ENCODE results near the gene HOXA13. TPM values are rescaled to one million over a fixed set of nuclear protein-coding genes. Genes with fewer than 3 reads are reported as not detected.
A peak's percentile ranks its signal among the peaks of the same experiment; 100 is the strongest.

HOXA13 gene
- total RNA-seq, 3 donors from 2014 or later (not counting 1 experiment from before 2014, with no cell fraction given) = not detected

GRCh38 chr7:27194686-27195379 is 5.1 kb downstream of the HOXA13 start:
- H3K4me1 ChIP-seq (ENCODE audit: control insufficient read depth, insufficient read depth, low read length) = peaks cover 28% of the 10 kb centered on the region
- H3K36me3 ChIP-seq (ENCODE audit: control insufficient read depth, insufficient read depth, low read length) = no peaks in the 10 kb centered on the region
- no peak overlapping the region for H3K27ac ChIP-seq (ENCODE audit: low read length)
- H3K9me3 ChIP-seq (ENCODE audit: control insufficient read depth, insufficient read depth, low read length) = no peaks in the 10 kb centered on the region
- ATAC-seq (no peak), DNase-seq (no peak)
- H3K4me1 Mint-ChIP-seq = peaks cover 22 to 24% of the 10 kb centered on the region in 2 donors
- H3K4me3 Mint-ChIP-seq = no peak overlapping the region
- no peak overlapping the region for H3K4me3 ChIP-seq (ENCODE audit: low read length)
- H3K36me3 Mint-ChIP-seq = no peaks in the 10 kb centered on the region
- H3K27me3 Mint-ChIP-seq (ENCODE audit: low read depth in 2 of 2) = peaks cover 71 to 84% of the 10 kb centered on the region in 2 donors
- WGBS (ENCODE audit: insufficient coverage) = 35% methylated on average over 8 of the region's 9 CpGs
- no peak for TF ChIP-seq CTCF (IDR thresholded peaks at IDR 0.05)
- no peak overlapping the region for H3K27ac Mint-ChIP-seq
- no peaks in the 10 kb centered on the region for H3K9me3 Mint-ChIP-seq
- intact Hi-C loops (cut with micrococcal nuclease) = loop anchor here (5.0 kb wide), 2 partner anchors 882 to 902 kb away; no protein-coding TSS in a partner anchor
- H3K27me3 ChIP-seq (ENCODE audit: control insufficient read depth, insufficient read depth, low read length) = peaks cover 87% of the 10 kb centered on the region

- Mint-ChIP-seq H3K27me3 (ENCODE audit: low read depth in 2 of 2) (peaks cover 78 to 90% of the 10 kb centered on the region in 2 donors), H3K36me3 (no peaks in the 10 kb centered on the region), H3K27ac (no peak overlapping the region), H3K4me3 (peak overlapping the region; percentile 81), H3K4me1 (peaks cover 25 to 33% of the 10 kb centered on the region in 2 donors), H3K9me3 (no peaks in the 10 kb centered on the region)
- 25% methylated on average over 1 of the region's 2 CpGs for WGBS (ENCODE audit: insufficient coverage)
- H3K36me3 ChIP-seq (ENCODE audit: control insufficient read depth, insufficient read depth, low read length) = no peaks in the 10 kb centered on the region
- intact Hi-C loops (cut with micrococcal nuclease) = no loop called here
- H3K4me3 ChIP-seq (ENCODE audit: low read length) = no peak overlapping the region
- peaks cover 31% of the 10 kb centered on the region for H3K4me1 ChIP-seq (ENCODE audit: control insufficient read depth, insufficient read depth, low read length)
- H3K27me3 ChIP-seq (ENCODE audit: control insufficient read depth, insufficient read depth, low read length) = peaks cover 93% of the 10 kb centered on the region
- ATAC-seq (no peak), DNase-seq (no peak)
- TF ChIP-seq CTCF (IDR thresholded peaks at IDR 0.05) = no peak
- H3K9me3 ChIP-seq (ENCODE audit: control insufficient read depth, insufficient read depth, low read length) = no peaks in the 10 kb centered on the region
- H3K27ac ChIP-seq (ENCODE audit: low read length) = no peak overlapping the region
These were observed 5.9 kb downstream of the HOXA13 start for GRCh38 chr7:27194002-27194352.

- H3K4me1 Mint-ChIP-seq = peaks cover 26 to 37% of the 10 kb centered on the region in 2 donors
- ATAC-seq (no peak), DNase-seq (peak in 1 of 2 donors; percentile 11)
- no peaks in the 10 kb centered on the region for H3K9me3 Mint-ChIP-seq
- H3K36me3 Mint-ChIP-seq = no peaks in the 10 kb centered on the region
- Histone ChIP-seq H3K27ac (ENCODE audit: low read length) (no peak overlapping the region), H3K4me1 (ENCODE audit: control insufficient read depth, insufficient read depth, low read length) (peaks cover 33% of the 10 kb centered on the region), H3K36me3 (ENCODE audit: control insufficient read depth, insufficient read depth, low read length) (no peaks in the 10 kb centered on the region), H3K27me3 (ENCODE audit: control insufficient read depth, insufficient read depth, low read length) (peaks cover 93% of the 10 kb centered on the region), H3K4me3 (ENCODE audit: low read length) (no peak overlapping the region), H3K9me3 (ENCODE audit: control insufficient read depth, insufficient read depth, low read length) (no peaks in the 10 kb centered on the region)
- 15% methylated on average over 27 of the region's 29 CpGs for WGBS (ENCODE audit: insufficient coverage)
- H3K4me3 Mint-ChIP-seq = peak overlapping the region; percentile 81
- peaks cover 79 to 90% of the 10 kb centered on the region in 2 donors for H3K27me3 Mint-ChIP-seq (ENCODE audit: low read depth in 2 of 2)
- intact Hi-C loops (cut with micrococcal nuclease) = no loop called here
- no peak overlapping the region for H3K27ac Mint-ChIP-seq
- no peak for TF ChIP-seq CTCF (IDR thresholded peaks at IDR 0.05)
These were observed 6.4 kb downstream of the HOXA13 start for GRCh38 chr7:27193335-27194001.

All from natural killer cell (primary cell).